Common myeloid progenitor, CD34-positive (primary cell): Measurements from ENCODE around the gene EPS8.

Experiments used
- CTCF ChIA-PET: fragments of 350-600 bp; sonication (Branson Sonifier 250); formaldehyde crosslinking; loops from one replicate; lab custom pipeline; 2021; ENCODE audit warnings: antibody characterized with exemption; lab: Charles Lee
- POLR2A ChIA-PET: fragments of 350-600 bp; sonication (Branson Sonifier 250); formaldehyde crosslinking; loops from one replicate; lab custom pipeline; 2021; ENCODE audit warnings: antibody characterized with exemption; lab: Charles Lee
- DNase-seq, 3 donors: peaks; one replicate each; pipeline versions ENCODE4 v3.0.0 to v3.0.0-alpha.2; 2013
- H3K27ac ChIP-seq, 2 experiments: 1 replicate in 1 of 2; 2 replicates in 1 of 2; pipeline ENCODE4 v1.7.0; 2013; ENCODE audit warnings: inconsistent platforms in 2 of 2, low read length in 2 of 2, mild to moderate bottlenecking in 2 of 2, low read depth in 1 of 2, moderate library complexity in 1 of 2; ENCODE audit not compliant: severe bottlenecking in 2 of 2, insufficient read depth in 1 of 2, poor library complexity in 1 of 2
- H3K27me3 ChIP-seq, 5 experiments: replicated peaks in 2 of 5; 1 replicate in 3 of 5; 2 replicates in 2 of 5; pipeline versions ENCODE4 v1.6.1 to v1.7.0; 2013; ENCODE audit warnings: low read length in 4 of 5, mild to moderate bottlenecking in 2 of 5, moderate library complexity in 2 of 5, inconsistent platforms in 1 of 5; ENCODE audit not compliant: insufficient read depth in 5 of 5, control insufficient read depth in 4 of 5
- H3K36me3 ChIP-seq, 4 experiments: 1 replicate in 2 of 4; 2 replicates in 2 of 4; pipeline versions ENCODE4 v1.6.1 to v1.7.0; 2013; ENCODE audit warnings: low read length in 3 of 4, control low read depth in 1 of 4, mild to moderate bottlenecking in 1 of 4; ENCODE audit not compliant: control insufficient read depth in 4 of 4, insufficient read depth in 4 of 4
- H3K4me1 ChIP-seq, 4 experiments: 1 replicate in 3 of 4; 2 replicates in 1 of 4; pipeline versions ENCODE4 v1.6.1 to v1.7.1; 2013; ENCODE audit warnings: low read length in 3 of 4, mild to moderate bottlenecking in 3 of 4, control low read depth in 1 of 4, inconsistent platforms in 1 of 4, moderate library complexity in 1 of 4; ENCODE audit not compliant: control insufficient read depth in 4 of 4, insufficient read depth in 4 of 4; ENCODE audit errors: control extremely low read depth in 1 of 4
- H3K4me3 ChIP-seq, 7 experiments: 1 replicate in 4 of 7; 2 replicates in 3 of 7; pipeline versions ENCODE4 v1.5.1 to v1.7.0; 2013; ENCODE audit warnings: mild to moderate bottlenecking in 7 of 7, low read length in 6 of 7, moderate library complexity in 6 of 7, inconsistent platforms in 2 of 7, low read depth in 2 of 7, control low read depth in 1 of 7; ENCODE audit not compliant: insufficient read depth in 4 of 7, control insufficient read depth in 1 of 7; ENCODE audit errors: extremely low read depth in 1 of 7
- H3K9me3 ChIP-seq, 5 experiments: 1 replicate in 4 of 5; 2 replicates in 1 of 5; pipeline versions ENCODE4 v1.6.1 to v1.7.1; 2013; ENCODE audit warnings: low read length in 4 of 5, mild to moderate bottlenecking in 2 of 5, inconsistent platforms in 1 of 5, low read depth in 1 of 5, moderate library complexity in 1 of 5; ENCODE audit not compliant: control insufficient read depth in 4 of 5, insufficient read depth in 2 of 5; ENCODE audit errors: control extremely low read depth in 1 of 5
- WGBS: methylation state at CpG from one replicate; pipeline ENCODE4 v1.1.5; 2013; ENCODE audit not compliant: insufficient coverage; 5-methylcytosine and 5-hydroxymethylcytosine counted together

The EPS8 gene

GRCh38 chr12:15811214-15812127, 22.3 kb upstream of the EPS8 start:
- H3K4me1 ChIP-seq, result no peaks in the 10 kb centered on the region
- ChIA-PET CTCF (no interaction called here), POLR2A (no interaction called here)
- WGBS, result 100% methylated on average over 1 of the region's 2 CpGs
- no peaks in the 10 kb centered on the region for H3K36me3 ChIP-seq
- no peaks in the 10 kb centered on the region for H3K9me3 ChIP-seq
- H3K27ac ChIP-seq, result no peak overlapping the region
- H3K27me3 ChIP-seq, result peaks cover 0 to 4% (median 0%) of the 10 kb centered on the region in 5 experiments
- no peak for DNase-seq
- no peak overlapping the region for H3K4me3 ChIP-seq

GRCh38 chr12:15808652-15809051, 19.5 kb upstream of the EPS8 start:
- WGBS, result no CpG with 5 or more reads among the region's 3 CpGs
- no peaks in the 10 kb centered on the region for H3K36me3 ChIP-seq
- ChIA-PET CTCF (interaction anchor here (1.2 kb wide), 1 partner anchor 224 kb away, joined by 3 read pairs; no protein-coding TSS in a partner anchor), POLR2A (no interaction called here)
- no peak overlapping the region for H3K27ac ChIP-seq
- H3K27me3 ChIP-seq, result peaks cover 0 to 4% (median 0%) of the 10 kb centered on the region in 5 experiments
- no peaks in the 10 kb centered on the region for H3K9me3 ChIP-seq
- DNase-seq, result no peak
- no peaks in the 10 kb centered on the region for H3K4me1 ChIP-seq
- no peak overlapping the region for H3K4me3 ChIP-seq

GRCh38 chr12:15808250-15808649, 19.1 kb upstream of the EPS8 start:
- H3K27ac ChIP-seq, result no peak overlapping the region
- DNase-seq, result no peak
- no peaks in the 10 kb centered on the region for H3K36me3 ChIP-seq
- peaks cover 0 to 4% (median 0%) of the 10 kb centered on the region in 5 experiments for H3K27me3 ChIP-seq
- ChIA-PET POLR2A (no interaction called here), CTCF (interaction anchor here (1.2 kb wide), 1 partner anchor 224 kb away, joined by 3 read pairs; no protein-coding TSS in a partner anchor)
- no peaks in the 10 kb centered on the region for H3K4me1 ChIP-seq
- H3K9me3 ChIP-seq, result no peaks in the 10 kb centered on the region
- WGBS, result 100% methylated on average over 1 of the region's 2 CpGs
- H3K4me3 ChIP-seq, result no peak overlapping the region

GRCh38 chr12:15806826-15807225, 17.6 kb upstream of the EPS8 start:
- Histone ChIP-seq H3K4me3 (no peak overlapping the region), H3K9me3 (no peaks in the 10 kb centered on the region), H3K4me1 (no peaks in the 10 kb centered on the region), H3K27me3 (peaks cover 0 to 4% (median 0%) of the 10 kb centered on the region in 5 experiments), H3K27ac (no peak overlapping the region), H3K36me3 (no peaks in the 10 kb centered on the region)
- ChIA-PET CTCF (interaction anchor here (1.2 kb wide), 1 partner anchor 18 kb away, joined by 3 read pairs; the partner anchor contains the start of gene EPS8), POLR2A (no interaction called here)
- WGBS, result no CpG with 5 or more reads among the region's 1 CpG
- DNase-seq, result no peak

- Histone ChIP-seq H3K4me3 (no peak overlapping the region), H3K27me3 (peaks cover 0 to 3% (median 0%) of the 10 kb centered on the region in 5 experiments), H3K4me1 (no peaks in the 10 kb centered on the region), H3K27ac (no peak overlapping the region), H3K36me3 (no peaks in the 10 kb centered on the region), H3K9me3 (no peaks in the 10 kb centered on the region)
- no peak for DNase-seq
- ChIA-PET CTCF (interaction anchor here (0.7 kb wide), 2 partner anchors 69 to 145 kb away, joined by 3 read pairs; no protein-coding TSS in a partner anchor), POLR2A (no interaction called here)
- 95% methylated on average over 5 of the region's 6 CpGs for WGBS
Measured at GRCh38 chr12:15801770-15802744, 12.9 kb upstream of the EPS8 start.

GRCh38 chr12:15800278-15800677, 11.1 kb upstream of the EPS8 start:
- ChIA-PET POLR2A (no interaction called here), CTCF (no interaction called here)
- no peak overlapping the region for H3K27ac ChIP-seq
- H3K27me3 ChIP-seq, result peaks cover 0 to 3% (median 0%) of the 10 kb centered on the region in 5 experiments
- H3K4me1 ChIP-seq, result no peaks in the 10 kb centered on the region
- H3K4me3 ChIP-seq, result no peak overlapping the region
- no CpG with 5 or more reads among the region's 3 CpGs for WGBS
- H3K9me3 ChIP-seq, result no peaks in the 10 kb centered on the region
- H3K36me3 ChIP-seq, result no peaks in the 10 kb centered on the region
- DNase-seq, result no peak
